Mesenteric fat pad (tissue), 1 donor: ENCODE measurements around the gene TBC1D22A. TPM values are rescaled to one million over a fixed set of nuclear protein-coding genes. Genes with fewer than 3 reads are reported as not detected.

Experiments
- DNase-seq: peaks from one replicate; pipeline ENCODE4 v3.0.0-alpha.2; 2020; ENCODE audit warnings: low spot score
- total RNA-seq: library from RNA; stranded (reverse); fragmentation: NEBNext Ultra II Directional; extraction: Animal tissue kit (Norgen Biotek cat#: 25700); gene quantifications from one replicate; pipeline ENCODE4 v1.2.1, GENCODE V29; 2021
- donor health status: DM: yes; HTN: yes; CAD: no.

Gene TBC1D22A
- total RNA-seq, 1 donor from 2014 or later = 24.5 TPM

GRCh38 chr22:47022075-47022473, 259.6 kb downstream of the TBC1D22A start:
- peak; percentile 47 for DNase-seq

DNA sequence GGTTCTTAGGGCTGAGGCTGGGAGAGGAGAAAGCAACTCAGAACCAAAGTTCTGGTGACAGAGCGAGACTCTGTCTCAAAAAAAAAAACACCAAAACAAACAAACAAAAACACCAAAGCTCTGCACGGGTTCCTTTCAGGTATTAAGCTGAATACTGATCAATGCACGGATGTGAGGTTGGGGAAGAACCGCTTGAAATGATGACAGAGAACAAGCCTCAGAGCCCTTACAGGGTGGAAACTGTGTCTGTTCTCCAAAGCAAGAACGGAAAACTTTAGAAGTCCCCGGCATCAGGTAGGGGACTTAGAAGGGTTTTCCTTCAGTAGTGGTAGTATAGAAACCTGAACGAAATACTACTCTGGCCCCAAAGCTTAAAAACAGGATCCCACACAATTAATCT, 260.0 kb downstream of the TBC1D22A start:
- no peak for DNase-seq

- peak; percentile 47 for DNase-seq
Observed at GRCh38 chr22:47023871-47024270, 261.4 kb downstream of the TBC1D22A start.

GRCh38 chr22:47027766-47028165, 265.3 kb downstream of the TBC1D22A start:
- peak; percentile 39 for DNase-seq

DNA sequence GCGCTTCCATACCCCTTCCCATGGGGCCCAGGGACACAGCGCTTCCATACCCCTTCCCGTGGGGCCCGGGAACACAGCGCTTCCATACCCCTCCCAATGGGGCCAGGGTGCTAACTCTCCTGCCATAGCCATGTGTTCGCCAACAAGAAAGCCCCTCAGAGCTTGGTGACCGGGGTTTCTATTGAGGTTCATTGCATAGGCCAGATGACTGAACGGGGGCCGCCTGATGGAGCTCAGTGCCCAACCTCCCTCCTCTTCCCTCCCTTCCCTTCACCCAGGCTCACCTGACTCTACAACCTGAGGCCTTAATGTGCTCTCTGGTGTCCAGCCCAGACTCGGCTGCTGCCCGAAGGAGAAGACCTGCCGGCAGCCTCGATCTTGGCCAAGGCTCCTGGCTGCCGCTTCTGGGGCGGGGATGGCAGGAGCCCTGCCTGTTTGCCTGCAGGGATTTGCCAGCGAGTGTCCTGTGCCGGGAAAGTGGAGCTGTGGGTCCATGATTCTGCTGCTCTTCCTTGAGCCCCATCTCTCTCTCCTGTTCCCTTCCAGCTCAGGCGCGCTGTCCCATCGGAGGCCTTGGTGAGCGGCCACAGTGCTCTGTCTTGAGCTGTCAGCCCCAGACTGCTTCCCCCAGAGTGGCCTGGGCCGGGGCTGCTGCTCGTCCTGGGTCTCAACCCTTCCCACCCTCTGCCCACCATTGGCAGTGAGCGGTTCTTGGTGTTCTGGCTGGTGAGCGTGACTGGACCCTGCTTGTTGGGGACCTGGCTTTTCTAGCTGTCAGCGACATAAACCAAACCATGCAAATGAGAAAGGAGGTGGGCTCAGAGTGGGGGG, 267.0 kb downstream of the TBC1D22A start:
- DNase-seq = peak; percentile 88

DNA sequence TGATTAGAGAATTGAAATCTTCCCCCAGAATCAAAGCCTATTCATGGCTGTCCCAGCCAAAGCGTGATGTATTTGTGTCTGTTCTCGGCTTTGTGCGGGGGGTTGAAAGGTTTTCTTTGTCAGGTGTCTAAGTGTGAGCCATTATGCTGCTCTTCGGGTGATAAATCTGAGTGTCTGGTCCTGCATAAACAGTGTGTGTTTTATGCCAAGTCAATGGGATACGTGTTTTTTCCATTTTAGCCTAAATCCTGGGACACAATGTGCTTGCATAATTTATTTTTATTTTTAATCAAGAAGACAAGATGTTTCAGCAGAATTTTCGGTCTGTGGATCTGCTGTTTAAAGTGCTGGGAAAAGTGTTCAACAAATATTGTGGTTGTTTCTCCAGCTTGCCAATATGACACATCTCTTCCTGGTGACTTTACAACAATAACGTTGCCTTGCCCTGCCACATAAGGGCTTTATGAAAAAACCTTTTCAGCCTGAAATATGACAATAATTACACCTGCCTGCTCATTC, 267.8 kb downstream of the TBC1D22A start:
- DNase-seq = no peak

DNA sequence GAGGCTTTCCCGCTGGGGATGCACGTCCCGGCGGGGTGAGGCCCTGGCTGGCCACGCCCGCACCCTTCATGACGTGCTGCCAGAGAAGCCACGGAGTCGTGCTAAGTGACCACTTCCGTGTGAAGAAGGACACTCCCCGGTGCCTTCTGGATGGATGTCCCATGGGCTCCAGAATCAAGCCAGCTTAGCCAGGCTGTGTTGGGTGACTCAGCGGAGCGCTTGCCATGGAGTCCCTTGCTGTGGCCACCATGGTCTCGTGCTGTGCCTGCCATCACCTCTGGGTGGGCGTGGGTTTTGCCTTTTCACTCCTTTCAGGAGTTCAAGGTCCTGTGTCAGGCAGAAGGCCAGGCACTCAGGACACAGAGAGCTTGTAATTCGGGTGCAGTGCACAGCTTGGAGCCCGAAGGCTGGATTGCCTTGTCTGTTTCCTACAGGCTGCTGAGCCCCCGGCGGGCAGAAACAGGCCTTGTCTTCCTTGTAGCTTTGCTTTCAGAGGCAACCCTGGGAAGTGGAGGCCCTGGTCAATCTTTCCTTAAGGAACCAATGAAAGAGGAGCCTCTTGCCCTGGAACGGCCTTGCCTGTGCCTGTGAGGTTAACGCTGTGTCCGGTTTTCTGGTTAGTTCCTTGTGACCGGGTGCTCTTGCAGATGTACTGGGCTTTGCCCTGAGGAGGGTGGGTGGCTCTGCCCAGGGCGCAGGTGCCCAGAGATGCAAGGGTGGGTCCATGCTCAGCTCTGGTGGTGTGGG, 268.6 kb downstream of the TBC1D22A start:
- DNase-seq = no peak

DNA sequence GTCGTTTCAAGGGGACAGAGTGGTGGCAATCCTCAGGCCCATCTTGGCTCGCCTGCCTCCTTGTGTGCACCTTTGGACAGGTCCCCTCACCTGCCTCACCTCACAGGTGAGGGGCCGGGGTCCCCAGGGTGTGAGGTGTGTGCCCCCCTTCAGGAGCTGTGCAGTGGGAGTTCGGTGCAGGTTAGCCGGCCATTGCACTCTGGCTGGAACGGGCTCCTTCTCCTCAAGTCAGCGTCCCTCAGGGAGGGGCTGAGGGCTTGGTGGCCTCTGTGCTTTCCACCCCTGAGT, 269.1 kb downstream of the TBC1D22A start:
- no peak for DNase-seq

- no peak for DNase-seq
Observed at GRCh38 chr22:47032091-47032943, 269.9 kb downstream of the TBC1D22A start.

DNA sequence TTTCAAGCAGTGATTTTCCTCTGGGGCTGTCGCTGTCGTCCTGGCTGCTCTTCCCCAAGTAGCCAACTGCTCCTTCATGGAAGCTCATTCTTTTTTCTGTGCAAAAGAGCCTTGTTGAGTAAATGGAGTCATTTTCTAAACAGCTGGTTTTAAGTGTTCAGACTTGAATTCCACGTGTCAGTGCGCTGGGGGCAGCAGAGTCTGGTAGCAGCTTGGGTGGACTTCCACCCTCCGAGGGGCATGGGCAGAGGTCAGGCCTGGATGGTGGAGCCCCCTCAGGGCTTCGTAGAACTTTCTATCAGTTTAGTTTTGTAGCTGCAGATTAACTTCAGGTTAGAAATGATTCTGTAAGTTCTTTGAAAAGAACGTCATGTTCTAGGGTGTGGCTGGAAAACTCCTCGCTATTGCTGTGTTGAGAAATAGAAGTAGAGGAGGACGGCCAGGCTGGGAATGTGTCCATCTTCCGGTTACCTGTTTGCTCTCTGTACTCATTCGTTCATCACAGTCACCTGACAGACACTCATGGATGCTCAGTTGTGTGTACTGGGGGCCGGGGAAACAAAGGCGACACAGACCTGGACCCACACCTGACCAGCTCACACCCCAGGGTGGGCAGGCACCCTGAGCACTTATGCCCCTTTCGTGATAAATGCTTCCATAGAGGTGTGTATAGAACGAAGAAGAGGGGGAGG, 270.7 kb downstream of the TBC1D22A start:
- no peak for DNase-seq

DNA sequence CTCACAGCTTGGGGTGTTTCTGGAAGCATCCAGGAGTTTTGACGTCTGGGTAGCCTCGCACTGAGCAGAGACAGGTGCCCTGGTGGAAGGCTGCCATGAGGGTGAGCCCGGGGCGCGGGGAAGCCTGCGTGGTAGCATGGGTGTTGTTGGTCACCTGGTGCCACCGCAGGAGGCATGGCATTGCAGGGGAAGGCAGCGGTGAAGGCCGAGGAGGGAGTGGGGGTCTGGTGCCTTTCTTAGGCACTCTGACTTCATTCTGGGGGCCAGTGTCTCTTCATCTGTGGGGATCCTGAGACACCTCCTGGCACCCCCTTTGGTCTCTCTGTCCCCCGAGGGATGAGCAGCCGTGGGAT, 271.2 kb downstream of the TBC1D22A start:
- DNase-seq = no peak

DNA sequence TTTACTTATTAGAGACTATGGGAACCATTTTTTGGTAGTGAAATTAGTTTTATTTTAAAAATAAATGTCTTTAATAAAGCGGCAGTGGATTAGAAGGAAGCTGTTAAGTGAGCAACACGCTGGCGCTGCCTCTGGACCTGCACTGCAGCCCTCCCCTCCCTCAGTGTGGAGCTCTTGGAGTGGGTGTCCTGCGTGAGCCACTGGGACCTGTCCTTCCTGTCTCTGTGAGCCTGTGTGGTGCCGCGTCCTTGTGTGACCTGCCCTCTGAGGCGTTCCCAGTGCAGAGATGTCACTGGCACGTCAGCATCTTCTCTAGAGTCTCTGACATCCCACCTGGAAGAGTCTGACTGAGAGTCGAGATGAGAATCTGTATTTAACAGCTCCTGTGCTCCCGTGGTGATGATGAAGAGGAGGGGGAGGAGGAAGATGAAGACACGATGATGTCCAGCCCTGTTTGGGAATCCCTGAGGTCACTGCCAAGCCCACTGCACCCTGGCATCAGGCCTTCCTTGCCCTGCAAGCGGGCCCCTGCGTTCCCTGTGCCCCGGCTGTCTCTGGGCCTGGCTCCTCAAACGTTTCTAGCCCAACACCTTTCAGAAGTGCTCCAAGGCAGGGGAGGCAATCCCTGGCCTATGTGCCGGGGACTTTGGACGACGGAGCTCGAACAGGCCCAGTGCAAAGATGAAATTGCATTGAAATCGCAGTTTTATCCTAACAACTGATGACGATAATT, 271.8 kb downstream of the TBC1D22A start:
- DNase-seq = no peak

GRCh38 chr22:47034905-47035419, 272.5 kb downstream of the TBC1D22A start:
- no peak for DNase-seq

DNA sequence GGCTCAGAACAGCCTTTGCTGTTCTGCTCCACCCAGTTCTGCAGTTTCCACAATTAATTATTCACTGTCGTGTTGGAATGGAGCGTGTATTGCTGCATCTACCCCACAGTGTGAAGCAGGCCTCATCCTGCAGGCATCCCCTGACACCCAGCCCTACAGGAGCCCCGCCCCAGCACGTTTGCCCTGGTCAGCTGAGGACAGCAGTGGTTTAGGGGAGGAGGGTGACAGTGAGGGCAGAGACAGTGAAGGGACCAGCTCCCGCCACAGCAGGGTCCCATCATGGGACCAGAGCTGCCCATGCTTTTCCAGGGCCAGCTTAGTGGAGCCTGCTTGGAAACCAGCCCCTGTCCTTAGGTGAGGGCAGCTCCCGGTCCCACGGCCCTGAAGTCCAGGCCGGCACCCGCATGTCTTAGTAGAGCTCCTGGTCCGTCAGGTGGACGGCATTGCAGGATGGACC, 273.0 kb downstream of the TBC1D22A start:
- DNase-seq = no peak

DNA sequence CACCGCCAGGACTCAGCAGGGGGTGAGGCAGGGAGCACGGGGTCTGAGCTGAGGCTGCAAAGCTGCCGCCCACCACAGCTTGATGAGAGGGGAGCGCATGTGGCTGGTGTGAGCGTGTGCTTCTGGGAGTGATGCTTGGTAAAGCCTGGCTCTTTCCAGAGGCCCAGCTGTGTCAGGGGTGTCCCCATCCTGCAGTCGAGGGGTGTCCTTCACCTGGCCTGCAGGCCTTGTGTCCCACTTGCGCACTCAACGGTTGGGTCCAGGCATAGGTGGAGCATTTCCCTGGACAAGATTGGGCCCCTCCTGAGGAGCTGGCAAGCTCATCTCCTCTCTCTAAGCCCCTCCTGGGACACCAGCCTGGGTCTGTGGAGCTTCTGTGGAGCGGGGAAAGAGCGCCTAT, 273.9 kb downstream of the TBC1D22A start:
- DNase-seq = no peak

- no peak for DNase-seq
Observed at GRCh38 chr22:47036936-47037485, 274.6 kb downstream of the TBC1D22A start.

DNA sequence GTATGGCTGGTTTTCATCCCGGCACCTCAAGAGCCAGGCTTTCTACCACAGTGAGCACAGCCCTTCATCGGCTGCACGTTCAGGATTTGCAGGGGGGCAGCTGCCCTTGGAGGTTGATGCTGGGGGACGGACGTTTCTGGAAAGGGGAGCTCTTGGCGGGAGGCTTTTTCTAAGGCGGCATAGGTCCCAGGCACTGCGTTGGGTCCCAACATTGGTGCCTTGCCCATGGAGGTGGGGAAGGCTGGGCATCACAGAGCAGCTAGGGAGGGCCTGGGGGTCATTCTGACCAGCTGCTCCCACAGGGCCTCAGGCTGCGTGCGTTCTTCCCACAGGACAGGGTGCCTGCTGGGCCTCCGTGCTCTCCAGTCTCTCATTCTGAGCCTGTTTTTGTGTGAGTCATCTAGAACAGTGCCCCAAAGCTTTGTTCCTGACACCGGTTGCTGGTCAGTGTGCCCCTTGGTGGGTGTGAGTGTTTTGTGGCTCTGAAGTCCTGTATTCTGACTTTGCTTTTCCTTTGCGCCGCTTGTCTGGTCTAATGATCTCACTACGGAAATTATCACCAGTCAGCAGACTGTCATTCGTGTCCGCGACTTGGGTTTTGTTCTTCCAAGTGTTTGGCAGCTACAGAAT, 275.9 kb downstream of the TBC1D22A start:
- DNase-seq = no peak

- DNase-seq = no peak
Observed at GRCh38 chr22:47039356-47039755, 276.9 kb downstream of the TBC1D22A start.
